K562 (cell line): ENCODE data around the gene NQO2. TPM values are rescaled to one million over a fixed set of nuclear protein-coding genes. Genes with fewer than 3 reads are reported as not detected.
A peak's percentile ranks its signal among the peaks of the same experiment; 100 is the strongest.

ENCODE experiments used
- CBX3 ChIP-seq, 2 experiments: IDR thresholded peaks; 1 replicate in 1 of 2; 2 replicates in 1 of 2; pipeline ENCODE4 v1.6.1; 2012; ENCODE audit warnings: inconsistent platforms in 2 of 2, low read length in 2 of 2, borderline replicate concordance in 1 of 2, control low read depth in 1 of 2
- CHD2 ChIP-seq: IDR thresholded peaks from 2 replicates; pipeline ENCODE4 v1.6.1; 2011; ENCODE audit warnings: low read depth, low read length
- DACH1 ChIP-seq: fragments of 450-650 bp; IDR thresholded peaks from 2 replicates; pipeline ENCODE4 v1.6.1; 2018; ENCODE audit not compliant: partially characterized antibody
- ELK3 ChIP-seq: fragments of 450-650 bp; formaldehyde crosslinking; IDR thresholded peaks from 2 replicates; pipeline ENCODE4 v1.4.0; 2020; ENCODE audit warnings: mild to moderate bottlenecking
- ETS2 ChIP-seq: IDR thresholded peaks from 2 replicates; pipeline ENCODE4 v1.6.1; 2016; ENCODE audit warnings: borderline replicate concordance, missing genetic modification characterization, mild to moderate bottlenecking, moderate library complexity, missing compliant biosample characterization; ENCODE audit not compliant: poor library complexity, severe bottlenecking
- PBX2 ChIP-seq, 2 experiments: IDR thresholded peaks in 1 of 2; conservative IDR thresholded peaks in 1 of 2; 2 replicates each; pipeline ENCODE4 v1.6.1; 2016; ENCODE audit warnings: low read depth in 2 of 2, mild to moderate bottlenecking in 1 of 2, missing compliant biosample characterization in 1 of 2, missing genetic modification characterization in 1 of 2, moderate library complexity in 1 of 2
- PCBP1 ChIP-seq: fragments of 200-400 bp; formaldehyde crosslinking; IDR thresholded peaks from 2 replicates; pipeline ENCODE4 v1.6.1; 2018; ENCODE audit warnings: mild to moderate bottlenecking, low read depth, low read length; ENCODE audit not compliant: poor library complexity, severe bottlenecking
- RUNX1 ChIP-seq: sonication (generic); IDR thresholded peaks from 2 replicates; pipeline ENCODE4 v1.6.1; 2016; ENCODE audit warnings: antibody characterized with exemption, low read depth
- SMAD4 ChIP-seq: fragments of 250-450 bp; sonication (Bioruptor Pico); conservative IDR thresholded peaks from 2 replicates; pipeline ENCODE4 v1.8.0; 2021; ENCODE audit warnings: inconsistent platforms, mild to moderate bottlenecking, moderate library complexity
- SMARCA4 ChIP-seq: fragments of 450-650 bp; IDR thresholded peaks from 2 replicates; pipeline ENCODE4 v1.6.1; 2016
- THAP7 ChIP-seq: fragments of 250-450 bp; sonication (Bioruptor Pico); IDR thresholded peaks from 2 replicates; pipeline ENCODE4 v1.5.0; 2021
- ZKSCAN1 ChIP-seq: fragments of 150-350 bp; IDR thresholded peaks from 2 replicates; pipeline ENCODE4 v1.6.1; 2016; ENCODE audit warnings: low read depth, low read length
- ZNF224 ChIP-seq: sonication (generic); formaldehyde crosslinking; IDR thresholded peaks from 2 replicates; pipeline ENCODE4 v1.8.0; 2022; ENCODE audit warnings: mild to moderate bottlenecking, missing genetic modification reagents
- ZNF274 ChIP-seq: IDR thresholded peaks from 2 replicates; pipeline ENCODE4 v1.6.1; 2011; ENCODE audit warnings: low read depth, mild to moderate bottlenecking, low read length, moderate library complexity, borderline replicate concordance
- ZNF395 ChIP-seq: fragments of 200-800 bp; sonication (Bioruptor generic); IDR thresholded peaks from 2 replicates; pipeline ENCODE4 v1.6.1; 2017; ENCODE audit warnings: missing genetic modification characterization, missing compliant biosample characterization
- ZNF766 ChIP-seq: fragments of 200-800 bp; sonication (Bioruptor generic); conservative IDR thresholded peaks from 2 replicates; pipeline ENCODE4 v1.6.1; 2016; ENCODE audit warnings: missing genetic modification characterization, missing compliant biosample characterization
- polyA plus RNA-seq, 8 experiments: library from polyadenylated mRNA; depleted of rRNA in 4 of 8; stranded (reverse) in 5 of 8; unstranded in 3 of 8; fragments of >200 nt; fragmentation: Nextera tagmentation in 2 of 8; fragmentation: Illumina TruSeq in 1 of 8; extraction: Ambion mirVana in 2 of 8; extraction: Trizol in 1 of 8; gene quantifications; 2 replicates each; pipeline versions ENCODE4 v1.2.1 to v1.2.3, GENCODE V29; 2011 to 2014; ENCODE audit warnings: inconsistent platforms in 1 of 8, missing spikeins in 1 of 8
- total RNA-seq, 7 experiments: library from RNA; depleted of rRNA in 6 of 7; stranded (reverse); fragments of >200 nt in 6 of 7; fragmentation: Illumina TruSeq in 2 of 7; extraction: Trizol in 2 of 7; gene quantifications; 2 replicates each; pipeline versions ENCODE4 v1.2.1 to v1.2.3, GENCODE V29; 2011 to 2021; ENCODE audit warnings: low replicate concordance in 1 of 7
- TF ChIP-seq, protein P1 (sequence below): fragments of 250-450 bp; sonication (Bioruptor Pico); IDR thresholded peaks from 2 replicates; pipeline ENCODE4 v1.4.0; 2020; ENCODE audit warnings: borderline replicate concordance
- TF ChIP-seq, protein P2 (sequence below), 2 experiments: fragments of 250-450 bp in 1 of 2; fragments of 450-650 bp in 1 of 2; sonication (Bioruptor Pico) in 1 of 2; IDR thresholded peaks; 2 replicates each; pipeline versions ENCODE4 v1.6.1 to v1.8.0; 2016 to 2021; ENCODE audit warnings: mild to moderate bottlenecking in 2 of 2, moderate library complexity in 2 of 2, missing compliant biosample characterization in 1 of 2, missing genetic modification characterization in 1 of 2

NQO2 gene
- total and polyA plus RNA-seq, 9 of the 15 experiments (the other 6 are each of a cell fraction or from before 2014, with no cell fraction given): 54.6 to 214 (median 116) TPM

DNA sequence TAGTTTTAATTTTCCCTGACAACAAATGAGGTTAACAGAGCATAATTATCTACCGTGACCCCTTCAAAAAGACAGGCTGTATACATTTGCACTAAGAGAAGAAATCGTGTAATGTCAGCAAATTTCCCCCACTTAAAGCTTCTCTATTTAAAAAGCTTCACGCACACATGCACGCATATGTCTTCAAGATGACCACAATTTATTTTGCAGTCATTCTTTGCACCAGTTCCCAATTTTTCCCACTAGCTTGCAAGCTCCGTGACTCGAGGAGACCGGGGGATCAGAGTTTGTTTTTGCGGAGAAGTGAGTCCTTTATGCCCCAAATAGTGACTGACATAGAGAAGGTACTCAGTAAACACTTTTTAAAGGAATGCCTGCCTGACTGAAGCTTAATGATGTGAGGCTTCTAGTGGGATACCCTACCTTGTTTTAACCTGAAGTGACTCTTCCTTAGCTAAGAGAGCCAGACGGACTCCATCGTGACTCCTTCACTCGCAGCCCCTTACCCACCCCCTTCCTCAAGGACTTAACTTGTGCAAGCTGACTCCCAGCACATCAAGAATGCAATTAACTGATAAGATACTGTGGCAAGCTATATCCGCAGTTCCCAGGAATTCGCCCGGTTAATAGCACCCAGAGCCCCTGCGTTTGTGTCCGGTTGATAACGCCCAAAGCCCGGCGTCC is 9.3 kb upstream of the NQO2 start (continued):
- TF ChIP-seq, protein P1, sequence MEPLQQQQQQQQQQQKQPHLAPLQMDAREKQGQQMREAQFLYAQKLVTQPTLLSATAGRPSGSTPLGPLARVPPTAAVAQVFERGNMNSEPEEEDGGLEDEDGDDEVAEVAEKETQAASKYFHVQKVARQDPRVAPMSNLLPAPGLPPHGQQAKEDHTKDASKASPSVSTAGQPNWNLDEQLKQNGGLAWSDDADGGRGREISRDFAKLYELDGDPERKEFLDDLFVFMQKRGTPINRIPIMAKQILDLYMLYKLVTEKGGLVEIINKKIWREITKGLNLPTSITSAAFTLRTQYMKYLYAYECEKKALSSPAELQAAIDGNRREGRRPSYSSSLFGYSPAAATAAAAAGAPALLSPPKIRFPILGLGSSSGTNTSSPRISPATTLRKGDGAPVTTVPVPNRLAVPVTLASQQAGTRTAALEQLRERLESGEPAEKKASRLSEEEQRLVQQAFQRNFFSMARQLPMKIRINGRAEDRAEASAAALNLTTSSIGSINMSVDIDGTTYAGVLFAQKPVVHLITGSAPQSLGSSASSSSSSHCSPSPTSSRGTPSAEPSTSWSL (CRISPR knock-in tag): no peak
- TF ChIP-seq ZKSCAN1 (0 out of 2 replicates have a peak, but pooled peaks have one; percentile 22), ETS2 (no peak), PBX2 (CRISPR knock-in tag; IDR thresholded peaks at IDR 0.05; ENCODE audit: low read depth) (no peak), PBX2 (tag; conservative IDR thresholded peaks at IDR 0.05; ENCODE audit: low read depth) (peak; percentile 45; the same call in 1 of the 2 replicates), SMARCA4 (peak; percentile 81), ZNF766 (peak; percentile 81; the same call in 1 of the 2 replicates), PCBP1 (no peak), ZNF274 (no peak), RUNX1 (no peak), SMAD4 (CRISPR knock-in tag) (peak; percentile 93), CHD2 (0 out of 2 replicates have a peak, but pooled peaks have one; percentile 13), ZNF395 (peak; percentile 93; the same call in 1 of the 2 replicates), ELK3 (CRISPR knock-in tag) (no peak), CBX3 (IDR thresholded peaks at IDR 0.05; ENCODE audit: borderline replicate concordance in 1 of 2, low read length in 2 of 2) (no peak), THAP7 (CRISPR knock-in tag) (0 out of 2 replicates have a peak, but pooled peaks have one; percentile 54), DACH1 (peak; percentile 78), ZNF224 (CRISPR knock-in tag) (no peak)
- TF ChIP-seq, protein P2, sequence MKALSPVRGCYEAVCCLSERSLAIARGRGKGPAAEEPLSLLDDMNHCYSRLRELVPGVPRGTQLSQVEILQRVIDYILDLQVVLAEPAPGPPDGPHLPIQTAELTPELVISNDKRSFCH (CRISPR knock-in tag; IDR thresholded peaks at IDR 0.05): no peak
- TF ChIP-seq, protein P2 (tag; IDR thresholded peaks at IDR 0.05): peak; percentile 96
